ENCODE results near the gene EIF4G2.

GRCh38 chr11:10780040-10780439 lies 28.7 kb downstream of the EIF4G2 start:
- TF ChIP-seq CTCF (conservative IDR thresholded peaks at IDR 0.05; ENCODE audit: low read depth, low read length) (no peak), EZH2 (IDR thresholded peaks at IDR 0.05; ENCODE audit: borderline replicate concordance, low read depth, low read length, poor library complexity, severe bottlenecking) (no peak)
